Stomach (tissue), 4 donors: ENCODE results near the gene KCNH1.

ENCODE experiments used
- CTCF ChIP-seq, 7 experiments: fragments of 450-650 bp in 4 of 7; fragments of 200-600 bp in 3 of 7; sonication (generic) in 3 of 7; IDR thresholded peaks; one replicate each; pipeline ENCODE4 v1.5.1; 2016 to 2019; ENCODE audit warnings: antibody characterized with exemption in 7 of 7, control low read depth in 2 of 7, mild to moderate bottlenecking in 1 of 7
- POLR2A ChIP-seq, 4 donors: fragments of 450-650 bp; IDR thresholded peaks; one replicate each; pipeline ENCODE4 v1.6.1; 2016; ENCODE audit warnings: antibody characterized with exemption in 4 of 4, control low read depth in 2 of 4, mild to moderate bottlenecking in 1 of 4, moderate library complexity in 1 of 4
- POLR2AphosphoS5 ChIP-seq, 3 donors: sonication (generic); formaldehyde crosslinking; IDR thresholded peaks; one replicate each; pipeline ENCODE4 v1.6.1; 2016; ENCODE audit warnings: antibody characterized with exemption in 3 of 3

GRCh38 chr1:210917560-210918169 lies 216.3 kb downstream of the KCNH1 start:
- TF ChIP-seq POLR2A (IDR thresholded peaks at IDR 0.05) = no peak
- TF ChIP-seq CTCF (IDR thresholded peaks at IDR 0.05) = no peak
- TF ChIP-seq POLR2AphosphoS5 (IDR thresholded peaks at IDR 0.05) = no peak
